Breast epithelium (tissue), 3 donors: ENCODE measurements around the gene PLEKHO2.

Experiments
- CTCF ChIP-seq, 3 donors: fragments of 450-650 bp; IDR thresholded peaks; one replicate each; pipeline ENCODE4 v1.5.1; 2016 to 2017; ENCODE audit warnings: antibody characterized with exemption in 3 of 3, mild to moderate bottlenecking in 3 of 3, moderate library complexity in 3 of 3
- POLR2A ChIP-seq: fragments of 450-650 bp; IDR thresholded peaks from one replicate; pipeline ENCODE4 v1.6.1; 2016; ENCODE audit warnings: antibody characterized with exemption, mild to moderate bottlenecking, moderate library complexity
- POLR2AphosphoS5 ChIP-seq, 3 donors: sonication (generic); formaldehyde crosslinking; IDR thresholded peaks; one replicate each; pipeline ENCODE4 v1.6.1; 2017; ENCODE audit warnings: antibody characterized with exemption in 3 of 3

DNA sequence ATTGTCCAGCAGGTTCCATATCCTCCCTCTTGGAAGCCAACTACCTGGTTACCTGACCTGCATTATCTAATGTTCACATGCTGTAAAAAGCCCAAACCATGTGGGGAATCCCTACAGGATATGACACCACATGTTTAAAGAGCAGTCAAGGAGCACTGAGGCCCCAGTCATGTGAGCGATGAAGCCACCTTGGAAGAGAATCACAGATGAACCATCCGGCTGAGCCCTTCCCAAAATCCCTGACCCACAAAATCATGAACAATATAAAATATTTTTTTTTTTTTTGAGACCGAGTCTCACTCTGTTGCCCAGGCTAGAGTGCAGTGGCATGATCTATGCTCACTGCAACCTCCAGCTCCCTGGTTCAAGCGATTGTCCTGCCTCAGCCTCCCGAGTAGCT is 59.4 kb downstream of the PLEKHO2 start:
- no peak for TF ChIP-seq CTCF (IDR thresholded peaks at IDR 0.05)
- no peak for TF ChIP-seq POLR2A
- no peak for TF ChIP-seq POLR2AphosphoS5 (IDR thresholded peaks at IDR 0.05)
